Measurements from ENCODE around the gene CCDC82. TPM values are rescaled to one million over a fixed set of nuclear protein-coding genes. Genes with fewer than 3 reads are reported as not detected.
"Not testable (repeated sequence)": the region's sequence is repeated elsewhere in the genome, so short reads cannot be mapped to it uniquely, and the experiment has no call there.

Gene CCDC82
- 35.4 and 38.6 TPM in 2 replicates for total RNA-seq

- H3K27me3 Mint-ChIP-seq (ENCODE audit: low read depth) = no peaks in the 10 kb centered on the region
- intact Hi-C loops (cut with micrococcal nuclease) = loop anchor here (1.0 to 5.0 kb wide), 7 partner anchors 15 to 1158 kb away; partner anchors contain the start of genes FAM76B, MAML2, MTMR2 and SESN3
- peak; percentile 96 for DNase-seq (ENCODE audit: low spot score)
- H3K4me3 Mint-ChIP-seq (ENCODE audit: low read depth) = peak within 1 kb of the TSS; percentile 94
- peaks cover 37% of the 10 kb centered on the region for H3K36me3 Mint-ChIP-seq (ENCODE audit: low read depth)
- peaks cover 3% of the 10 kb centered on the region for H3K9me3 Mint-ChIP-seq
- peak within 1 kb of the TSS; percentile 86 for H3K27ac Mint-ChIP-seq
- peaks cover 50% of the 10 kb centered on the region for H3K4me1 Mint-ChIP-seq (ENCODE audit: low read depth)
Observed at GRCh38 chr11:96389720-96390487, at the start of gene CCDC82, which contains the start of gene JRKL. Gene CCDC82 (minus strand): TSS chr11:96389912. CDS start chr11:96384747, 5,165 bp downstream. Gene JRKL (plus strand): TSS chr11:96390013. CDS start chr11:96390650, 637 bp downstream.

GRCh38 chr11:96432654-96433053 lies 42.9 kb upstream of the CCDC82 start:
- DNase-seq (ENCODE audit: low spot score); H3K4me1 Mint-ChIP-seq (ENCODE audit: low read depth); intact Hi-C loops (cut with micrococcal nuclease); H3K9me3 Mint-ChIP-seq; H3K27ac Mint-ChIP-seq; H3K36me3 Mint-ChIP-seq (ENCODE audit: low read depth); H3K4me3 Mint-ChIP-seq (ENCODE audit: low read depth): not testable (repeated sequence)
- peaks cover 63% of the 10 kb centered on the region for H3K27me3 Mint-ChIP-seq (ENCODE audit: low read depth)

- intact Hi-C loops (cut with micrococcal nuclease) = no loop called here
- Mint-ChIP-seq H3K9me3 (no peaks in the 10 kb centered on the region), H3K4me1 (ENCODE audit: low read depth) (peaks cover 8% of the 10 kb centered on the region), H3K36me3 (ENCODE audit: low read depth) (no peaks in the 10 kb centered on the region), H3K4me3 (ENCODE audit: low read depth) (no peak overlapping the region), H3K27me3 (ENCODE audit: low read depth) (peaks cover 56% of the 10 kb centered on the region), H3K27ac (no peak overlapping the region)
- no peak for DNase-seq (ENCODE audit: low spot score)
Observed at GRCh38 chr11:96430668-96431067, 41.0 kb upstream of the CCDC82 start.

- no peaks in the 10 kb centered on the region for H3K36me3 Mint-ChIP-seq (ENCODE audit: low read depth)
- H3K9me3 Mint-ChIP-seq = no peaks in the 10 kb centered on the region
- no peak for DNase-seq (ENCODE audit: low spot score)
- intact Hi-C loops (cut with micrococcal nuclease) = no loop called here
- H3K27ac Mint-ChIP-seq = no peak overlapping the region
- H3K4me1 Mint-ChIP-seq (ENCODE audit: low read depth) = peaks cover 17% of the 10 kb centered on the region
- H3K4me3 Mint-ChIP-seq (ENCODE audit: low read depth) = no peak overlapping the region
- H3K27me3 Mint-ChIP-seq (ENCODE audit: low read depth) = peaks cover 33% of the 10 kb centered on the region
Observed at GRCh38 chr11:96424693-96425092, 35.0 kb upstream of the CCDC82 start.

- no peak for DNase-seq (ENCODE audit: low spot score)
- intact Hi-C loops (cut with micrococcal nuclease) = no loop called here
- Mint-ChIP-seq H3K36me3 (ENCODE audit: low read depth) (no peaks in the 10 kb centered on the region), H3K4me1 (ENCODE audit: low read depth) (no peaks in the 10 kb centered on the region), H3K27me3 (ENCODE audit: low read depth) (peaks cover 24% of the 10 kb centered on the region), H3K27ac (no peak overlapping the region), H3K9me3 (no peaks in the 10 kb centered on the region), H3K4me3 (ENCODE audit: low read depth) (no peak overlapping the region)
Observed at GRCh38 chr11:96413408-96413807, 23.7 kb upstream of the CCDC82 start.

- no peaks in the 10 kb centered on the region for H3K36me3 Mint-ChIP-seq (ENCODE audit: low read depth)
- no peaks in the 10 kb centered on the region for H3K9me3 Mint-ChIP-seq
- intact Hi-C loops (cut with micrococcal nuclease) = no loop called here
- peaks cover 19% of the 10 kb centered on the region for H3K27me3 Mint-ChIP-seq (ENCODE audit: low read depth)
- H3K4me3 Mint-ChIP-seq (ENCODE audit: low read depth) = no peak overlapping the region
- no peak overlapping the region for H3K27ac Mint-ChIP-seq
- H3K4me1 Mint-ChIP-seq (ENCODE audit: low read depth) = no peaks in the 10 kb centered on the region
- DNase-seq (ENCODE audit: low spot score) = no peak
Observed at GRCh38 chr11:96412761-96413381, 23.2 kb upstream of the CCDC82 start.

- DNase-seq (ENCODE audit: low spot score); H3K9me3 Mint-ChIP-seq; H3K4me1 Mint-ChIP-seq (ENCODE audit: low read depth); H3K27ac Mint-ChIP-seq; intact Hi-C loops (cut with micrococcal nuclease); H3K36me3 Mint-ChIP-seq (ENCODE audit: low read depth): not testable (repeated sequence)
- H3K27me3 Mint-ChIP-seq (ENCODE audit: low read depth) = peaks cover 14% of the 10 kb centered on the region
- H3K4me3 Mint-ChIP-seq (ENCODE audit: low read depth) = peak overlapping the region; percentile 39
Observed at GRCh38 chr11:96411412-96411811, 21.7 kb upstream of the CCDC82 start.

- H3K4me3 Mint-ChIP-seq (ENCODE audit: low read depth) = no peak overlapping the region
- peaks cover 25% of the 10 kb centered on the region for H3K27me3 Mint-ChIP-seq (ENCODE audit: low read depth)
- intact Hi-C loops (cut with micrococcal nuclease) = no loop called here
- no peaks in the 10 kb centered on the region for H3K4me1 Mint-ChIP-seq (ENCODE audit: low read depth)
- no peaks in the 10 kb centered on the region for H3K9me3 Mint-ChIP-seq
- H3K27ac Mint-ChIP-seq = no peak overlapping the region
- no peaks in the 10 kb centered on the region for H3K36me3 Mint-ChIP-seq (ENCODE audit: low read depth)
- no peak for DNase-seq (ENCODE audit: low spot score)
Observed at GRCh38 chr11:96400697-96401096, 11.0 kb upstream of the CCDC82 start.

GRCh38 chr11:96397863-96398262 lies 8.2 kb upstream of the CCDC82 start:
- Mint-ChIP-seq H3K36me3 (ENCODE audit: low read depth) (no peaks in the 10 kb centered on the region), H3K9me3 (no peaks in the 10 kb centered on the region), H3K4me3 (ENCODE audit: low read depth) (no peak overlapping the region), H3K27me3 (ENCODE audit: low read depth) (peaks cover 13% of the 10 kb centered on the region), H3K27ac (no peak overlapping the region), H3K4me1 (ENCODE audit: low read depth) (peaks cover 4% of the 10 kb centered on the region)
- DNase-seq (ENCODE audit: low spot score) = no peak
- intact Hi-C loops (cut with micrococcal nuclease) = no loop called here

- DNase-seq (ENCODE audit: low spot score) = no peak
- Mint-ChIP-seq H3K9me3 (no peaks in the 10 kb centered on the region), H3K36me3 (ENCODE audit: low read depth) (peaks cover 6% of the 10 kb centered on the region), H3K4me3 (ENCODE audit: low read depth) (no peak overlapping the region), H3K27me3 (ENCODE audit: low read depth) (peaks cover 2% of the 10 kb centered on the region), H3K4me1 (ENCODE audit: low read depth) (peaks cover 8% of the 10 kb centered on the region), H3K27ac (no peak overlapping the region)
- intact Hi-C loops (cut with micrococcal nuclease) = no loop called here
Observed at GRCh38 chr11:96396637-96397036, 6.9 kb upstream of the CCDC82 start.

GRCh38 chr11:96394773-96395172 lies 5.1 kb upstream of the CCDC82 start:
- intact Hi-C loops (cut with micrococcal nuclease) = loop anchor here (5.0 kb wide), 2 partner anchors 137 to 1162 kb away; partner anchors contain the start of gene SESN3
- no peak for DNase-seq (ENCODE audit: low spot score)
- peaks cover 3% of the 10 kb centered on the region for H3K9me3 Mint-ChIP-seq
- H3K36me3 Mint-ChIP-seq (ENCODE audit: low read depth) = peaks cover 19% of the 10 kb centered on the region
- no peaks in the 10 kb centered on the region for H3K27me3 Mint-ChIP-seq (ENCODE audit: low read depth)
- no peak overlapping the region for H3K4me3 Mint-ChIP-seq (ENCODE audit: low read depth)
- no peak overlapping the region for H3K27ac Mint-ChIP-seq
- H3K4me1 Mint-ChIP-seq (ENCODE audit: low read depth) = peaks cover 23% of the 10 kb centered on the region

GRCh38 chr11:96393753-96394348 lies 4.1 kb upstream of the CCDC82 start:
- Mint-ChIP-seq H3K27me3 (ENCODE audit: low read depth) (no peaks in the 10 kb centered on the region), H3K4me1 (ENCODE audit: low read depth) (peaks cover 24% of the 10 kb centered on the region), H3K27ac (no peak overlapping the region), H3K9me3 (peaks cover 3% of the 10 kb centered on the region), H3K4me3 (ENCODE audit: low read depth) (no peak overlapping the region), H3K36me3 (ENCODE audit: low read depth) (peaks cover 19% of the 10 kb centered on the region)
- no peak for DNase-seq (ENCODE audit: low spot score)
- intact Hi-C loops (cut with micrococcal nuclease) = loop anchor here (1.0 to 5.0 kb wide), 5 partner anchors 137 to 1162 kb away; partner anchors contain the start of gene SESN3

Measured in activated T-helper 2 cell treated with anti-CD3 and anti-CD28 coated beads, Interferon-gamma antibody, Interleukin-2, Interleukin-4, amounts not matched to agents 10 μg/mL and 5 μg/mL and 100 μg/mL, durations not matched to agents 14 hours and 24 hours and 36 hours (primary cell).